HG02938 (cell line): Measurements from ENCODE around the gene WDFY2.

ENCODE experiments used
- ATAC-seq: cut with Tn5 transposase; IDR thresholded peaks from one replicate; pipeline ENCODE4 v1.9.1; 2021; ENCODE audit warnings: mild to moderate bottlenecking, moderate library complexity; ENCODE audit not compliant: unreplicated experiment

The WDFY2 gene

GRCh38 chr13:51784097-51784496 is 199.8 kb downstream of the WDFY2 start:
- ATAC-seq, result no peak

- ATAC-seq, result no peak
Measured at GRCh38 chr13:51785712-51786424, 201.6 kb downstream of the WDFY2 start.

GRCh38 chr13:51786425-51787265 is 202.4 kb downstream of the WDFY2 start:
- no peak for ATAC-seq

DNA sequence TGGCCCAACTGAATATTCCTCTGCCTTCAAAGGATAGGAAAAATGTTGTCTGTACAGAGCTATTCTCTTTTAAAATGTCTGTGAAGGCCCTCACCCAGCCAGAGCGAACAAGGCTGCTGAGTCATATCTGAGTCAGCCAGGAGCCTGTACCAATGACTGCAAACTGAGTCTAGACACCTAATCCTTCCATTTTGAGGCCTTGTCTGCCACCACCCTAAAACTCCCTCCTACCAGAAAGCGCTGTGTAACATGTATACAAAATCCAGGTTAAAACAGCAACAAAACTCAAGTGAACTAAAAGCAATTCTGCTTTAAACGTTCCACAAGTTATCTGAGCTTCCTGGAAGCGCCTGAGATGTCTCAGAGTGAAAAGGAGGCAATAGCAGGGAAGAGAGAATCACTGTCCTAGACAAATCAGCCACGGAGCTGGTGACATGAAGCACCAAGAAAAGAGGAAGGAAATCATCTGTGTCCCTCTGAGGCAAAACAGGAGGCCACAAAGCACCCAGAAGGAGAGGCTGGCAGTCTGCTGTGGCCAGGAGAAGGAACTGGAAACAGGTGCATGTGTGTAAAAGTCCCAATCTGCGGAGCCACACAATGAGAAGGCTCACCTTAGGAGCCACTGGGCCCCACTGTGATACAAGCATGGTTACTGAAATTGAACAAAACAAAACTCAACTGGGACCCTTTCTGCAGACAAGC is 209.5 kb downstream of the WDFY2 start:
- ATAC-seq, result peak; percentile 61

DNA sequence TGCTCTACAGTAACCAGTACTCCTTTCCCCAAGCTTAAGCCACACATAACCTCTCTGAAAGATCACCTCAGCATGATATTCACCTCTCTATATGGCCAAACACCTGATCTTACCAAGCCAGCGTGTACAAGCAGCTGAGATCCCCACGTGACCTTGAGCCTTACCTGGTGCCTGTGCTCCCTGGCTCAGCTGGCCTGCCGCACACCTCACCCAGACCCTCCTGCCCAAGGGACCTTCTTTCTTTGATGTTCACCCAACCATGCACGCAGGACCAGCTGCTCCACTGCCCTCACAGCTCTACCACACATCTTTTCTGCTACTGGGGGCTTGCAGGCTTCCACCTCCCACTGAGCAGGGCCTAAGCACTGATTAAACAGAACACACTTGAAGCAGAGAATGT is 210.7 kb downstream of the WDFY2 start:
- ATAC-seq, result no peak

DNA sequence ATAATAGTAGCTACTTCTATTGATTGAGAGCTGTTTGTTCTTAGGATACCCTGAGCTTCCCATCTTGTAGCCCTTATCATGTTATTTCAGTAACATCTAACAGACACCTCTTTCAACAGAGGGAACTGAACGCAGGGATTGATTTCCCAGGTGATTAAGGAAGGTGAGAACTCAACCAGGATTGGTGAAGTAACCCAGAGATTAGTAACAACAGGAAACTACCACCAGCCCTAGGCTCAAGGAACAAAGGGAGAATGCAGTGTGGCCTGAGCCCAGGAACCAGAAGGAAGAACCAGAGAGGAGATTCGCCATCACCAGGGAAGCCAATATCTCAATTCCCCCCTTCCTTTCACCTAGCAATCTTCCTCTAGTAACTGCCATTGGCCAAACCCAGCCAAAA is 211.2 kb downstream of the WDFY2 start:
- no peak for ATAC-seq

DNA sequence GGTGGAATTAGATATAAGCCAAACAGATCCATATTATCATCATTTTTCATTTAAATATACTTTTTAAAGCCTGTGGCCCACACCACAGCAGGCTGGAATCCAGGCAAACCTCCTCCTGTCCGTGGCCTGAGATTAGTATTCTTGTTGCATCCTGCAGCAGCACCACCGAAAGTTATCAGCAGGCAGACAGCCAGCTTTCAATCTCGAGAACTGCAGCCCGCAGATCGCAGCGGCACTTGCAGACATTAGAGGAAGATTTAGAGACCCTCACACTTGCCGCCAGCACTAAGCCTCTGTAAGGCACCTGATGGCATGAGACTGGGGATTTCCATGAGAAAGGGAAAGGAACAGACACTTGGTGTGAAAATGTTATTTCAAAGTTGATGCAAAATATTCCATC is 212.3 kb downstream of the WDFY2 start:
- no peak for ATAC-seq

DNA sequence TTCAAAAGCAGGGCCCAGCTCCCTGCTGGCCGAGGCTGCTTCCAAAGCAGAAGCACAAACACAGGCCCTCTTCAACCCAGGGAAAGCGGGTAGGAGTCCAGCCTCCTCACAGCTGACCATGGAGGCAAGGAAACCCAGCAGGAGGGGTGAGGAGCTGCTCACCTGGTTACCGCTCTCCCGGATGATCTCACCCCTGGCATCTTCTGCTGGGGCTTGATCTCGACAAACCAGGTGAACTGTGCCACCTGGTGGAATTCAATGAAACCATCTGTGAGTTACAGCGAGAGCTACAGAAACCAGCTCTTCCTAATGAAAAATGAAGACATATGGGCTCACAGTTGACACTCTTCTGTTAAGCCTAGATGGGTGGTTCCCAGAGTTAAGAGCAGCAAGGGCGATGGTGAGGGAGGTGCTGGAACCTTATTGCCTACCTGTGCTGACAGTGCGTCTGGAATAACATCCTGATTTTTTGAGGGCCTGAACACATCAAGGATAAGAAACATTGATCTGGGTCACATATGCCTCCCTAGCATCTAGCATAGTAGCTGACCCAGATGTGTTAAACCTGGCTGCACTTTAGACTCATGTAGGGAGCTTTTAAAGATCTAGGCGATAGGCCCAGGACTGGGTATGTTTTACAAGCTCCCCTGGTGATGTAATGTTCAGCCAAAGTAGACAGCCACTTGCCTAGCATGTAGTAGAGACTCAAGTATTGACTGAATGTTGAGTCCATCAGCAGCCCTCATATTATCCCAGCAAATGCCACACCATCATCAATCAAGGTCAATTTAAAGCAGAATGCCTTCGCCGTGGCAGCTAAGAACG is 213.6 kb downstream of the WDFY2 start:
- no peak for ATAC-seq

DNA sequence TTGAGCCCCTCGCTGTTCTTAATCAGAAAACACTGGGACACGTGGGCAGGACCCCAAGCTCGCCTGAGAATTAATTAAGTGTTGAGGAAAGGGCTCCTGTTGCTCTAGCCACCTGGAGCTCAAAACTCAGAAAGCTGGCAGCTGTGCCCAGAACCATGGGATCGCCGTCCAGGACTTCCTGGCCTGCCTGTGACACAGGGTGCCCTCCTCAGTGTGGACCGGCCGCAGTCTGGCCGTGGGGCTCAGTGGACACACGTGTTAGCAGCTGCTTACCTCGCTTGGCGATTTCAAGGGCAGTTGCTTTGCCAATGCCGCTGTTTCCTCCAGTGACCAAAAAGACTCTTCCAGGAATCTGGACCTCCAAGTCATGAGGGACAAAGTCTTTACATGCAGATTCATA is 215.0 kb downstream of the WDFY2 start:
- ATAC-seq, result no peak

GRCh38 chr13:51800486-51800885 is 216.2 kb downstream of the WDFY2 start:
- no peak for ATAC-seq

DNA sequence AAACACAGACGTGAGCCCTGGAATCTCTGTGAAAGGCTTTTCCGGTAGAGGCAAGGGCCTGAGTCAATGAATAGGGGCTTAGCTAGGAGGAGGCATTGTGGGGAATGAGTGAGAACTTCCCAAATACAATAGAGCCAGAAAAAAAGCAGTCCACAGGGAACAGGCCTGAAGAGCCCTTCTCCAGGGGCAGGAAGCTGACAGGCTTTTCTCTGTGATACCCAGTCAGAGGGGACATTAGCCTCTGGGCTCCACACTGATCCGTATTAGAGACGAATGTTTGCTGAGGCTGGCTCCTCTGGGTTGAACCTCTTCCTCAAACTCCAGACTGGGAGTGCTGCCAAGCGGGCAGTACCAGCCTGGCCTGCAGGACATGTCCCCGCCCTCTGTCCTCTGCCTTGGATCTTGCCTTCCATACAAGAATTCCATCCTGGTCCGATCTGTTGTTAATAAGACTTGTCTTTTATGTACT is 217.4 kb downstream of the WDFY2 start:
- no peak for ATAC-seq

DNA sequence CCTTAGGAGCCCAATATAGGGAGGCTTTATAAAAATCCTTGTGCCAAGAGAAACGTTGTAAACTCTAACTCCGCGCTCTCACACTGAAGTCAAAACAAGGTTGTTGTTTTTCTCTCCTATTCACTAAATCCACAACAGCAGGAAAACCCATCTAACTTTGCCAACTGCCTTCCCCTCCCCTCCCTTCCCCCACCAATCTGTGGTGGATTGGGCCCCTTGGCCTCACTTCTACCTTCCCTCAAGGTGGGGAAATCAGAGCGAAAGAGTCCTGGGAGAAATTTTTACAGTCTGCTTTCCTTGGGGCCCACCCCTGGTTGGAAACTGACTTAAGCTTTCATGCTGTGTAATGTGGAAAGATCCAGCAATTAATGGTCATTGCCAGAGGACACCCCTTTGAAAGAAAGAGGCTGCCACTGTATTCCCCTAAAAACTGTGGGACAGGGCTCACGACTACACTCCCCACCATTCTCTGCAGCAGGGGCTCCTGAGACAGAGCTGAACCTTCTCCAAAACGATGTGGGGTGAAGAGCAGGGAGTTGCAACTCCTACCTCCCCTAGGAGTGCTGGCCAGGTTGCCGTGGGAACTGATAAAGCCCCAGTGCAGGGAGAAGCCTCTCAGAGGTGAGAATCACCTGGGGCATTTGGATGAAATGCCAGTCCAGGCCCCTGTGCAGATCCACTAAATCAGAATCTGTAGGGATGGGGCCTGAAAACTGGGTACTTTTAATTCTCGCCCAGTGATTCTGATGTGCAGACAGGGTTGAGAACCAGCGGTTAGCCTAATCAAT is 218.6 kb downstream of the WDFY2 start:
- no peak for ATAC-seq

- ATAC-seq, result peak; percentile 81
Measured at GRCh38 chr13:51803422-51804294, 219.4 kb downstream of the WDFY2 start, which contains the start of gene DHRS12. Gene DHRS12 (minus strand): TSS chr13:51804163. CDS start chr13:51799659, 4,504 bp downstream.

- no peak for ATAC-seq
Measured at GRCh38 chr13:51804295-51805172, 220.3 kb downstream of the WDFY2 start.

DNA sequence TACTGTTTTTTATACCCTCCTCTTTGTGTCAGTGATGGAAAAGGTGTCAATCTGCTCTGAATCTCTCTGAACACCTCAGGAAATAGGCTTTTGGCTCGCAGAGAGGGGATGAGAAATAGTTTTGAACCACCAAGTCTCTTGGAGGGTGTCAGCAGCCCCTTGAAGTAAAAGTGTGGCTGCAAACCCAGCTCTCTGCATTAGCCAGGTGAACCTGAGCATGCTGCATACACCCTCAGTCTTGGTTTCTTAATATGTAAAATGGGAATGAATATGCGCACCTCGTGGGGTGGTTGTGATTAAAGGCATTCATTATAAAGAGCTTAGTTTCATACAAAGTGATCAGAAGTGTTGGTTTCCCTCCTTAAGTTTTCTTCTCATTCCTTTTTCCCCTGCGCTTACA is 221.1 kb downstream of the WDFY2 start:
- ATAC-seq, result no peak

DNA sequence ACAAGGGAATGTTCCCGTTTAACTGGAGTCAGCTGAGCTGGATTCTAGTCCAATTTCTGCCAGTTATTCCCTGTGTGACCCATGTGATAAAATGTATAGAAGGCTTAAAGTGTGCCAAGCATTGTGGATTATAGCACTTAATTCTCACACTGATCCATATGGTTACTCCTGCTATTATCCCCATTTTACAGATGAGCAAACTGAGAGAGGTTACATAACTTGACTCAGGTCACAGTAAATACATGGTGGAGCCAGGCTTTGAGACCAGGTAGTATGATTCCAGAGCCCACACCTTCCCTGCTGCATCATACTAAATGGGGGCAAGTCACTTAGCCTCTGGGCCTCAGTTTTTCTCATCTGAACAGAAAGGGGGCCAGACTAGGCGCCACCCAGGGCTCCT is 221.7 kb downstream of the WDFY2 start:
- ATAC-seq, result no peak

DNA sequence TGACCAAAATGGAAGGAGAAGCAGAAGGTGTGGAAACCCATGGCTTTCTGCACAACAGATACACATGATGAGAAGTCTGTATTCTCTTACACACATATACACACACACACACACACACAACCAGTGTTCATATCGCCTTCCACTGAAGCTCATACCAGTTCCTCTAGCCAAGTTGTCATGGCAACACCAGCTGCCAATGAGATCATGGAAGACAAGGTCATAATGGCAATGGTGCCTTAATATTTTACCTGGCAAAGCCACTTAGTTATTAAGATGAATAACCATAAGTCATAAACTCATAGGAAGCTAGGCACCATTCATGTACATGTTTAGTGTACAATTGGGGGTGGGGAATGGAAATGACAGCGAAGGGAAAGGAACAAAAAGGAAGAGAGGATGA is 222.3 kb downstream of the WDFY2 start:
- ATAC-seq, result no peak

DNA sequence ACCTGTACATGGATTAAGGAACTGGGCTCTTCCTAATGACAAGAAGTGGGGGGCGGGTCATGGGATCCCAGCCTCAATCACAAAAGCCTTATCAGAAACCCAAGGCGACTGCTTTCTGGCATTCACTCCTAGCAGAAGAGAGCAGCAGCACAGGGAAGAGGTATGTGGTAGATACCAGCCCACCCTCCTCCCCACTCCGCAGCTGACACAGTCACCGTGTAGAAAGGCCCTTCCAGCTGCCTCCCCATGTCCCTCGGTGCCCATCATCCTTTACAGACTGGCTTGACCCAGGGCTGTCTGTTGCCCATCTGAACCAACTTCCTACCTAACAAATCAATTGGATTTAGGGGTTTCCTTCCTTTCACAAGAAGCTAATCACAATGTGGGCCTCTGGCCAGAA is 222.8 kb downstream of the WDFY2 start:
- no peak for ATAC-seq
